Measurements from ENCODE around the gene SEC14L5.
"Not testable (repeated sequence)": the region's sequence is repeated elsewhere in the genome, so short reads cannot be mapped to it uniquely, and the experiment has no call there.

The SEC14L5 gene

GRCh38 chr16:4931381-4931780, 26.7 kb upstream of the SEC14L5 start:
- DNase-seq, result no peak

GRCh38 chr16:4933433-4933832, 24.7 kb upstream of the SEC14L5 start:
- no peak for DNase-seq

DNA sequence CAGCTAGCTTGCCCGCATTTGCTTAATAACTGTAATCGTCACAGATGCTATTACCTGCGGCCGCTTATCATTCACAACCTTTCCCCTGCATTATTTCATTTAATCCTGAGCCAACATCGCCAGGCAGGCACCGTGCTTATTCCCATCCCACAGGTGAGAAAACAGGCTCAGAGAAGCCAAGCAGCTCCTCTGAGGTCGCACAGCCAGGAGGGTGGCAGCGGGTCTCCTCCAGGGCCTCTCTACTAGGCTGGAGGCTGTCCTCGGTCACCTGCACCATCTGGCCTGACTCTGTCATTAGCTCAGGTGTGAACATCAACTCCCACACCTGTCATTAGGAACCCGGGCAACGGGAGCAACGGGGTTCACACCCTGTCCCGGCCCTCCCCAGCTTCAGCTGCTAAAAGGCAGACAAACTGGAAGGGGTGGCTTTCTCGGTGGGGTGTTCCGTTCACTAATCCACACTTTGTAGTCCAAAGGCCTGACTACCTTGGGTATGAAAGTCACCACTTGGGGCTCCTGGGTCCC, 24.2 kb upstream of the SEC14L5 start:
- no peak for DNase-seq

DNA sequence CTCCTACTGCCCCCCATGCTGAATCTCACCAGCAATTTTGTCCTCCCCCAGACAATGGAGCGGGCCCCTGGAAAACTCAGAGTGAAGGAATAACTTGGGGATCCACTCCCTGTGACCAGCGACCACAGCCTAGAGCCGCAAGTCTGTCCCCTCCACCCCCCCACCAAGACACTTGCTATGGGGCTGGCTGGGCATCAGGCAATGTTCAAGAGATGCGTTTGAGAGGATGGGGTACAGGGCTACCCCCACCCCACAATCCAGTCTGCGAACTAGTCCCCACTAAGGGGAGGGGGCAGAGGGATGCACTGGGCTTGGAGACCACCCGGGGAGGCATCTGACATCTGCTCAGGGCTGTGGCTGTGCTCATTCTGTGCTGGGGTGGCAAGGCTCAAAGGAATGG, 23.5 kb upstream of the SEC14L5 start:
- DNase-seq, result no peak

- no peak for DNase-seq
Observed at GRCh38 chr16:4935241-4935855, 22.8 kb upstream of the SEC14L5 start.

- DNase-seq, result peak in 1 of 2 experiments; percentile 41
Observed at GRCh38 chr16:4936181-4936990, 21.7 kb upstream of the SEC14L5 start.

- peak in 1 of 2 experiments; percentile 19 for DNase-seq
Observed at GRCh38 chr16:4936991-4937781, 20.9 kb upstream of the SEC14L5 start, which contains the start of gene PPL. TSS of gene PPL (minus strand) at chr16:4937148. CDS start at chr16:4937045, 103 bp downstream.

- DNase-seq, result no peak
Observed at GRCh38 chr16:4937782-4938682, 20.1 kb upstream of the SEC14L5 start.

DNA sequence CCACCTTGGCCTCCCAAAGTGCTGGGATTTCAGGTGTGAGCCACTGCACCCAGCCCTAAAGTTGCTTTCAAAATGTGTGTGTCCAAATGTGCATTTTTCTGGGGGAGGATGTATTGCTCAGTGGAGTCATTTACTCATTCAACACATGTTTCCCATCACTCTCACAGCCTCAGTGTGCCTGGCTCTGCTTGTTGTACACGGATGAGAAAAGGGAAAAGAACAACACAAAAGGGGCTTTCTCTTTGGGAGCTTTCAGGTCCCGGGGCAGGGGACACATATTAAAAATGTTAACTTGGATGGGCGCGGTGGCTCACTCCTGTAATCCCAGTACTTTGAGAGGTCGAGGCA, 19.5 kb upstream of the SEC14L5 start:
- DNase-seq, result no peak

GRCh38 chr16:4940719-4941118, 17.4 kb upstream of the SEC14L5 start:
- no peak for DNase-seq

GRCh38 chr16:4942481-4942880, 15.6 kb upstream of the SEC14L5 start:
- no peak for DNase-seq

- DNase-seq, result peak; percentile 26 to 75
Observed at GRCh38 chr16:4944333-4945281, 13.5 kb upstream of the SEC14L5 start.

GRCh38 chr16:4945560-4946502, 12.3 kb upstream of the SEC14L5 start:
- DNase-seq, result no peak

DNA sequence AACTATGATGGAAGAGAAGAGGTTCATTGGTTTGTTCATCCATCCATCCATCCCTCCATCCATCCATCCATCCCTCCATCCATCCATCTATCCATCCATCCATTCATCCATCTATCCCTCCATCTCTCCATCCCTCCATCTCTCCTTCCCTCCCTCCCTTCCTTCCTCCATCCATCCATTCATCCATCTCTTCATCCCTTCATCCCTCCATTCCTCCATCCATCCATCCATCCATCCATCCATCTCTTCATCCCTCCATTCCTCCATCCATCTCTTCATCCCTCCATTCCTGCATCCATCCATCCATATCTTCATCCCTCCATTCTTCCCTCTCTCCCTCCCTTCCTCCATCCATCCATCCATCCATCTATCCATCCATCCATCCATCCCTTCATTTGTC, 11.2 kb upstream of the SEC14L5 start:
- DNase-seq, result no peak

DNA sequence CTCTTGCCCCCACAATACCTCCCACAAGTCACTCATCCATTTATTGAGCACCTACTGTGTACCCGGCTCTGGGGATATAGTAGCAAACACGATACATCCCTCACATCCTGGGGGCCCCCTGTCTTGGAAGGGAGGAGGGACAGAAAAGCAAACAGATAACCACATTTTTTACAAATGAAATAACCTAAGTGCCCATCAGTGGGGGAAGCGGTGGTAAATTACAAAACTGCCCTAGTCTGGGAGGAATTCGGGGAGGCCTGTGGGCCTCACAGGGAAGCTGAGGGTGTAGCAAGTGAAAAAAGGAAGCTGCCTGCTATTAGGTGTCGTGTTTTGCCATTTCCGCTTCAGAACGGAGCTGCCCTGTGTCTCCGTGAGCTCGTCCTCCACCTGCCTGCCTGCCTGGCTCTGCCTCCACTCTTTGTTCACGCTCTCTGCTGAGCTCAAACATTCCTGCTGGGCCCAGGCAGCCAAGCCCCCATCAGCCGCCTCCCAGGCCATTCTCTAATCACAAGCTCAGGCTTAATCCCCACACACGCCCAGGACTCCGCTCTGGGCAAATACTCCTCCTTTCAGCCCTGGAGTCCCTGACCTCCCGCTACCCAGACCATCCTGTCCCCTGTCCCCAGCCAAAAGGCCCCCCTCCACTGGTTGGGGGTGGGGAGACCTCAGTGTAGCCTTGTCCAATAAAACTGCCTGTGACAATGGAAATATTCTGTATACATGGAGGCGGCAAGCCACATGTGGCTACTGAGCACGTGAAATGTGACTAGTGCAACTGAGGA, 10.2 kb upstream of the SEC14L5 start:
- no peak for DNase-seq

DNA sequence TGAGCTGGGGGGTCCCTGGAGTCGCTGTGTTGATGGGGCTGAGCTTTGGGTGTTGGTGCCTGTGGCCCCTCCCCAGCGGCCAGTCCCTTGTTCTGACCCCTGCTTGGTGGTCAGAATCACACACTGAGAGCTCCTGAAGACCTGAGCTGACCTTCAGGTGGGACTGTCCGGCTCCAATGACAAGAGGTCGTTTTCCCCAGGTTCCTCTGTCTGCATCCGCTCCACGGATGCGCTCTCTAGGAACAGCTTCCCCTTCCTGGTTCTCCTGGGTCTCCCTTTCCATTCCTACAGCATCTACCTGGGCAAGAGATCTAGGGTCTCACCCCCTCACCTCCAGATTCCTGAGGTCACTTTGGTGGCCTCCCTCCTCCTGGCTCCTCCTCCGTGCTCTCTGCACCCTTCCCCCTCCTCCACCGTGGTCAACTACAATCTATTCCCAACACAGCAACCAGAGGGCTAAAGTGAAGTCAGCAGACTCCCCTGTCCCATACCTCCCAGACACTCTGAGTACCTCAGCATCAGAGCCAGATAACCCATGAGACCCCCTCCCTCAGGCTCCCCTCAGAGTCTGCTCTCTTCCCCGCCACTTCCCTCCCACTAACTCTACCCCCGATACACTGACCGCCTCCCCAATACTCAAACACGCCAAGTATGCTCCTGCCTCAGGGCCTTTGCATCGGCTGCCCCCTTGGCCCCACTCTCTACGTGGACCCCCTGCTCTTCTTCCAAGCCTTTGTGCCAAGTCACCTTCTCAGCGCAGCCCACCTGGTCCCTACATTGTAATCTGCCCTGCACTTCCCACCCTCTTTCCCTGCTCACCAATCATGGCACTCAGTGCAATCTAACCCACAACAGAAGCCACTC, 9.0 kb upstream of the SEC14L5 start:
- no peak for DNase-seq

DNA sequence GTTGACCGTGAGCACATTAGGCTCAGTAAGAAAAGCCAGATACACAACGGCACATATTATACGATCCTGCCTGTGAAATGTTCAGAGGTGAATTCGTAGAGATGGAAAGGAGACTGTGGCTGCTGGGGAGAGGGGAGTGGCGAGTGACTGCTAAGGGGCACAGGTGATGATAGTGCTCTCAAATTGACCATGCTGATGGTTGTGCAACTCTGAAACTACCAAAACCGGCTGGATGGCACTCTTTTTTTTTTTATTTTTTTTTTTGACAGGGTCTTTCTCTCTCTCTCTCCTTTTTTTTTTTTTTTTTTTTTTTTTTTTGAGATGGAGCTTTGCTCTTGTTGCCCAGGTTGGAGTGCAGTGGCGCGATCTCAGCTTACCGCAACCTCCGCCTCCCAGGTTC, 8.1 kb upstream of the SEC14L5 start:
- DNase-seq, result no peak

GRCh38 chr16:4951583-4951982, 6.5 kb upstream of the SEC14L5 start:
- DNase-seq, result not testable (repeated sequence)
